ENCODE data around the gene LPP. TPM values are rescaled to one million over a fixed set of nuclear protein-coding genes. Genes with fewer than 3 reads are reported as not detected.

Gene LPP
- total RNA-seq, 1 experiment from 2014 or later = 54.0 TPM

DNA sequence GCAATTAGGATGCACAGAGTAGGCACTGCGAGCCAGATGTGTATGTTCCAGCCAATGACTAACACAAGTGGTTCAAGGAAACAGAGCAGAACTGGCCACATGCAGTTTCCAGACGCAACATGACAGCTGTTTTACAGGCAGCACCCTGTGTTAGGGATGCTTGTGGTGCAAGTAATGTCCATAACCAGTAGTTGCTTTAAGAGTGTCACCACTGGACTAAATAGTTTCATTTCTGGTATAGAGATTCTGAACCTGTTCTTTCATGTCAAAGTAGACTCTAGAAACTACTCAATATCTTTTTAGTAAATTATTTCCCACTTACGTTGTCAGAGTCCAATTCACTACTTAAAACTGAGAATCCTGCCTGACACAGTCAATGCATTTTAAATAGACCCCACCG lies 14.5 kb upstream of the LPP start:
- POLR2A ChIA-PET = no interaction called here
- H4K20me1 ChIP-seq (ENCODE audit: insufficient read depth) = no peaks in the 10 kb centered on the region
- H3K9me3 ChIP-seq (ENCODE audit: control insufficient read depth in 1 of 2, insufficient read depth in 1 of 2, low read depth in 1 of 2, low read length in 2 of 2) = no peaks in the 10 kb centered on the region
- no peak for DNase-seq (ENCODE audit: low read depth, low spot score)
- H3K4me3 ChIP-seq (replicated peaks in 1 of 2; ENCODE audit: low read depth in 1 of 2, low read length in 2 of 2) = no peak overlapping the region
- TF ChIP-seq, protein P1, sequence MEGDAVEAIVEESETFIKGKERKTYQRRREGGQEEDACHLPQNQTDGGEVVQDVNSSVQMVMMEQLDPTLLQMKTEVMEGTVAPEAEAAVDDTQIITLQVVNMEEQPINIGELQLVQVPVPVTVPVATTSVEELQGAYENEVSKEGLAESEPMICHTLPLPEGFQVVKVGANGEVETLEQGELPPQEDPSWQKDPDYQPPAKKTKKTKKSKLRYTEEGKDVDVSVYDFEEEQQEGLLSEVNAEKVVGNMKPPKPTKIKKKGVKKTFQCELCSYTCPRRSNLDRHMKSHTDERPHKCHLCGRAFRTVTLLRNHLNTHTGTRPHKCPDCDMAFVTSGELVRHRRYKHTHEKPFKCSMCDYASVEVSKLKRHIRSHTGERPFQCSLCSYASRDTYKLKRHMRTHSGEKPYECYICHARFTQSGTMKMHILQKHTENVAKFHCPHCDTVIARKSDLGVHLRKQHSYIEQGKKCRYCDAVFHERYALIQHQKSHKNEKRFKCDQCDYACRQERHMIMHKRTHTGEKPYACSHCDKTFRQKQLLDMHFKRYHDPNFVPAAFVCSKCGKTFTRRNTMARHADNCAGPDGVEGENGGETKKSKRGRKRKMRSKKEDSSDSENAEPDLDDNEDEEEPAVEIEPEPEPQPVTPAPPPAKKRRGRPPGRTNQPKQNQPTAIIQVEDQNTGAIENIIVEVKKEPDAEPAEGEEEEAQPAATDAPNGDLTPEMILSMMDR (IDR thresholded peaks at IDR 0.05 in 2 of 3, conservative IDR thresholded peaks at IDR 0.05 in 1 of 3; ENCODE audit: borderline replicate concordance in 1 of 3, insufficient read depth in 1 of 3, low read depth in 2 of 3, low read length in 2 of 3) = no peak
- TF ChIP-seq, protein P2, sequence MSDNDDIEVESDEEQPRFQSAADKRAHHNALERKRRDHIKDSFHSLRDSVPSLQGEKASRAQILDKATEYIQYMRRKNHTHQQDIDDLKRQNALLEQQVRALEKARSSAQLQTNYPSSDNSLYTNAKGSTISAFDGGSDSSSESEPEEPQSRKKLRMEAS (IDR thresholded peaks at IDR 0.05) = no peak
- TF ChIP-seq EZH2phosphoT487 (IDR thresholded peaks at IDR 0.05; ENCODE audit: borderline replicate concordance) = no peak
- TF ChIP-seq CBX3 (IDR thresholded peaks at IDR 0.05; ENCODE audit: low read depth) = no peak
- TF ChIP-seq, protein P3, sequence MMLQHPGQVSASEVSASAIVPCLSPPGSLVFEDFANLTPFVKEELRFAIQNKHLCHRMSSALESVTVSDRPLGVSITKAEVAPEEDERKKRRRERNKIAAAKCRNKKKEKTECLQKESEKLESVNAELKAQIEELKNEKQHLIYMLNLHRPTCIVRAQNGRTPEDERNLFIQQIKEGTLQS (IDR thresholded peaks at IDR 0.05) = no peak
- TF ChIP-seq ZFX (IDR thresholded peaks at IDR 0.05) = no peak
- TF ChIP-seq EZH2 (IDR thresholded peaks at IDR 0.05) = no peak
- no peak for TF ChIP-seq TCF7L2 (IDR thresholded peaks at IDR 0.05; ENCODE audit: borderline replicate concordance, extremely low read depth, insufficient read depth, insufficient read length)
- TF ChIP-seq FOSL1 (IDR thresholded peaks at IDR 0.05; ENCODE audit: low read depth) = no peak
- TF ChIP-seq, protein P4, sequence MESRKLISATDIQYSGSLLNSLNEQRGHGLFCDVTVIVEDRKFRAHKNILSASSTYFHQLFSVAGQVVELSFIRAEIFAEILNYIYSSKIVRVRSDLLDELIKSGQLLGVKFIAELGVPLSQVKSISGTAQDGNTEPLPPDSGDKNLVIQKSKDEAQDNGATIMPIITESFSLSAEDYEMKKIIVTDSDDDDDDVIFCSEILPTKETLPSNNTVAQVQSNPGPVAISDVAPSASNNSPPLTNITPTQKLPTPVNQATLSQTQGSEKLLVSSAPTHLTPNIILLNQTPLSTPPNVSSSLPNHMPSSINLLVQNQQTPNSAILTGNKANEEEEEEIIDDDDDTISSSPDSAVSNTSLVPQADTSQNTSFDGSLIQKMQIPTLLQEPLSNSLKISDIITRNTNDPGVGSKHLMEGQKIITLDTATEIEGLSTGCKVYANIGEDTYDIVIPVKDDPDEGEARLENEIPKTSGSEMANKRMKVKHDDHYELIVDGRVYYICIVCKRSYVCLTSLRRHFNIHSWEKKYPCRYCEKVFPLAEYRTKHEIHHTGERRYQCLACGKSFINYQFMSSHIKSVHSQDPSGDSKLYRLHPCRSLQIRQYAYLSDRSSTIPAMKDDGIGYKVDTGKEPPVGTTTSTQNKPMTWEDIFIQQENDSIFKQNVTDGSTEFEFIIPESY (IDR thresholded peaks at IDR 0.05; ENCODE audit: extremely low read depth, insufficient replicate concordance, low read length) = no peak
- no peak for TF ChIP-seq RAD21 (IDR thresholded peaks at IDR 0.05; ENCODE audit: low read depth)
- H3K9me2 ChIP-seq (ENCODE audit: insufficient read depth) = no peaks in the 10 kb centered on the region
- no peak overlapping the region for H3K4me2 ChIP-seq (ENCODE audit: low read length)
- no peak for ATAC-seq
- H3K27me3 ChIP-seq (ENCODE audit: insufficient read depth, low read length) = no peaks in the 10 kb centered on the region
- H3K79me2 ChIP-seq (ENCODE audit: insufficient read depth, low read length) = no peaks in the 10 kb centered on the region
- CTCF ChIA-PET = no interaction called here
- H2AFZ ChIP-seq (ENCODE audit: low read depth, low read length, poor library complexity, severe bottlenecking) = no peak overlapping the region
- H3K9ac ChIP-seq (ENCODE audit: low read length) = no peak overlapping the region
- no peaks in the 10 kb centered on the region for H3K4me1 ChIP-seq (ENCODE audit: control insufficient read depth in 1 of 2, insufficient read depth in 2 of 2, low read length in 2 of 2)
- no TSS peak for BruUV-seq (replicated peaks)
- intact Hi-C loops (cut with micrococcal nuclease) = no loop called here
- H3K27ac ChIP-seq (ENCODE audit: low read depth, low read length) = no peak overlapping the region
- H3K36me3 ChIP-seq (ENCODE audit: control insufficient read depth in 1 of 2, insufficient read depth in 2 of 2, low read length in 2 of 2) = no peaks in the 10 kb centered on the region
- RAD21 ChIA-PET (ENCODE audit: low non-redundant PET in 1 of 2, low total read pairs in 2 of 2, uncharacterized antibody in 2 of 2, unreplicated experiment in 2 of 2) = interaction anchor here in 1 of 2 experiments (0.6 kb wide), 1 partner anchor 11 kb away, joined by 4 read pairs; no protein-coding TSS in a partner anchor
